ENCODE results near the gene DTX3.

- TF ChIP-seq, protein P1, sequence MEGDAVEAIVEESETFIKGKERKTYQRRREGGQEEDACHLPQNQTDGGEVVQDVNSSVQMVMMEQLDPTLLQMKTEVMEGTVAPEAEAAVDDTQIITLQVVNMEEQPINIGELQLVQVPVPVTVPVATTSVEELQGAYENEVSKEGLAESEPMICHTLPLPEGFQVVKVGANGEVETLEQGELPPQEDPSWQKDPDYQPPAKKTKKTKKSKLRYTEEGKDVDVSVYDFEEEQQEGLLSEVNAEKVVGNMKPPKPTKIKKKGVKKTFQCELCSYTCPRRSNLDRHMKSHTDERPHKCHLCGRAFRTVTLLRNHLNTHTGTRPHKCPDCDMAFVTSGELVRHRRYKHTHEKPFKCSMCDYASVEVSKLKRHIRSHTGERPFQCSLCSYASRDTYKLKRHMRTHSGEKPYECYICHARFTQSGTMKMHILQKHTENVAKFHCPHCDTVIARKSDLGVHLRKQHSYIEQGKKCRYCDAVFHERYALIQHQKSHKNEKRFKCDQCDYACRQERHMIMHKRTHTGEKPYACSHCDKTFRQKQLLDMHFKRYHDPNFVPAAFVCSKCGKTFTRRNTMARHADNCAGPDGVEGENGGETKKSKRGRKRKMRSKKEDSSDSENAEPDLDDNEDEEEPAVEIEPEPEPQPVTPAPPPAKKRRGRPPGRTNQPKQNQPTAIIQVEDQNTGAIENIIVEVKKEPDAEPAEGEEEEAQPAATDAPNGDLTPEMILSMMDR (IDR thresholded peaks at IDR 0.05): no peak
- no peak for TF ChIP-seq POLR2A (IDR thresholded peaks at IDR 0.05)
Observed at GRCh38 chr12:57586832-57587429, 17.7 kb upstream of the DTX3 start.

Data from vagina (tissue), 2 donors.